ENCODE results near the gene ZBTB20.
A peak's percentile ranks its signal among the peaks of the same experiment; 100 is the strongest.

Gene ZBTB20

GRCh38 chr3:114626751-114627150 lies 520.3 kb downstream of the ZBTB20 start:
- Histone ChIP-seq H3K23ac (ENCODE audit: low read length) (no peak overlapping the region), H3K9ac (ENCODE audit: low read length) (no peak overlapping the region), H3K27me3 (ENCODE audit: insufficient read depth, low read length, poor library complexity) (no peaks in the 10 kb centered on the region), H3K4ac (ENCODE audit: low read depth, low read length) (no peak overlapping the region), H3K4me2 (ENCODE audit: low read length) (no peak overlapping the region), H3K79me2 (ENCODE audit: control insufficient read depth, insufficient read depth, low read length) (no peaks in the 10 kb centered on the region), H2BK5ac (ENCODE audit: low read length) (no peak overlapping the region), H3K4me3 (ENCODE audit: low read length) (no peak overlapping the region), H2BK120ac (ENCODE audit: low read depth, low read length) (no peak overlapping the region), H4K5ac (ENCODE audit: low read length) (no peak overlapping the region), H4K8ac (ENCODE audit: low read depth, low read length) (no peak overlapping the region), H3K36me3 (ENCODE audit: control insufficient read depth, insufficient read depth, low read length) (no peaks in the 10 kb centered on the region), H3K4me1 (ENCODE audit: control insufficient read depth, low read depth, low read length) (no peaks in the 10 kb centered on the region), H3K56ac (ENCODE audit: low read length) (no peak overlapping the region), H2BK15ac (replicated peaks; ENCODE audit: low read depth) (no peak overlapping the region), H3K27ac (ENCODE audit: low read depth, low read length) (no peak overlapping the region), H3K18ac (ENCODE audit: low read length) (no peak overlapping the region), H3K79me1 (ENCODE audit: low read length) (no peaks in the 10 kb centered on the region), H2AK5ac (ENCODE audit: low read length) (no peak overlapping the region)
- DNase-seq = no peak
- no CpG with 5 or more reads among the region's 4 CpGs for WGBS (ENCODE audit: extremely low coverage, insufficient coverage, low lambda C conversion rate)

GRCh38 chr3:114624571-114625181 lies 522.4 kb downstream of the ZBTB20 start:
- Histone ChIP-seq H3K79me2 (ENCODE audit: control insufficient read depth, insufficient read depth, low read length) (no peaks in the 10 kb centered on the region), H3K4me3 (ENCODE audit: low read length) (no peak overlapping the region), H2BK120ac (ENCODE audit: low read depth, low read length) (no peak overlapping the region), H2BK5ac (ENCODE audit: low read length) (no peak overlapping the region), H2AK5ac (ENCODE audit: low read length) (no peak overlapping the region), H3K9ac (ENCODE audit: low read length) (no peak overlapping the region), H2BK15ac (replicated peaks; ENCODE audit: low read depth) (no peak overlapping the region), H3K4me1 (ENCODE audit: control insufficient read depth, low read depth, low read length) (no peaks in the 10 kb centered on the region), H3K36me3 (ENCODE audit: control insufficient read depth, insufficient read depth, low read length) (no peaks in the 10 kb centered on the region), H4K8ac (ENCODE audit: low read depth, low read length) (no peak overlapping the region), H3K27ac (ENCODE audit: low read depth, low read length) (no peak overlapping the region), H3K79me1 (ENCODE audit: low read length) (no peaks in the 10 kb centered on the region), H3K23ac (ENCODE audit: low read length) (no peak overlapping the region), H3K18ac (ENCODE audit: low read length) (no peak overlapping the region), H3K4me2 (ENCODE audit: low read length) (no peak overlapping the region), H3K27me3 (ENCODE audit: insufficient read depth, low read length, poor library complexity) (no peaks in the 10 kb centered on the region), H3K4ac (ENCODE audit: low read depth, low read length) (no peak overlapping the region), H4K5ac (ENCODE audit: low read length) (no peak overlapping the region), H3K56ac (ENCODE audit: low read length) (no peak overlapping the region)
- WGBS (ENCODE audit: extremely low coverage, insufficient coverage, low lambda C conversion rate) = no CpG with 5 or more reads among the region's 10 CpGs
- peak; percentile 47 for DNase-seq

GRCh38 chr3:114624047-114624445 lies 523.0 kb downstream of the ZBTB20 start:
- no peak for DNase-seq
- Histone ChIP-seq H3K23ac (ENCODE audit: low read length) (no peak overlapping the region), H3K4me1 (ENCODE audit: control insufficient read depth, low read depth, low read length) (no peaks in the 10 kb centered on the region), H4K5ac (ENCODE audit: low read length) (no peak overlapping the region), H2BK15ac (replicated peaks; ENCODE audit: low read depth) (no peak overlapping the region), H3K9ac (ENCODE audit: low read length) (no peak overlapping the region), H3K36me3 (ENCODE audit: control insufficient read depth, insufficient read depth, low read length) (no peaks in the 10 kb centered on the region), H3K79me1 (ENCODE audit: low read length) (no peaks in the 10 kb centered on the region), H3K79me2 (ENCODE audit: control insufficient read depth, insufficient read depth, low read length) (no peaks in the 10 kb centered on the region), H4K8ac (ENCODE audit: low read depth, low read length) (no peak overlapping the region), H3K4me3 (ENCODE audit: low read length) (no peak overlapping the region), H3K27me3 (ENCODE audit: insufficient read depth, low read length, poor library complexity) (no peaks in the 10 kb centered on the region), H3K56ac (ENCODE audit: low read length) (no peak overlapping the region), H3K4me2 (ENCODE audit: low read length) (no peak overlapping the region), H2BK5ac (ENCODE audit: low read length) (no peak overlapping the region), H2AK5ac (ENCODE audit: low read length) (no peak overlapping the region), H3K27ac (ENCODE audit: low read depth, low read length) (no peak overlapping the region), H3K18ac (ENCODE audit: low read length) (no peak overlapping the region), H3K4ac (ENCODE audit: low read depth, low read length) (no peak overlapping the region), H2BK120ac (ENCODE audit: low read depth, low read length) (no peak overlapping the region)
- no CpG with 5 or more reads among the region's 6 CpGs for WGBS (ENCODE audit: extremely low coverage, insufficient coverage, low lambda C conversion rate)

- Histone ChIP-seq H3K27me3 (ENCODE audit: insufficient read depth, low read length, poor library complexity) (no peaks in the 10 kb centered on the region), H3K79me1 (ENCODE audit: low read length) (no peaks in the 10 kb centered on the region), H2BK15ac (replicated peaks; ENCODE audit: low read depth) (no peak overlapping the region), H2BK120ac (ENCODE audit: low read depth, low read length) (no peak overlapping the region), H3K36me3 (ENCODE audit: control insufficient read depth, insufficient read depth, low read length) (no peaks in the 10 kb centered on the region), H2BK5ac (ENCODE audit: low read length) (no peak overlapping the region), H4K8ac (ENCODE audit: low read depth, low read length) (no peak overlapping the region), H3K4ac (ENCODE audit: low read depth, low read length) (no peak overlapping the region), H2AK5ac (ENCODE audit: low read length) (no peak overlapping the region), H3K23ac (ENCODE audit: low read length) (no peak overlapping the region), H4K5ac (ENCODE audit: low read length) (no peak overlapping the region), H3K4me3 (ENCODE audit: low read length) (no peak overlapping the region), H3K9ac (ENCODE audit: low read length) (no peak overlapping the region), H3K18ac (ENCODE audit: low read length) (no peak overlapping the region), H3K4me2 (ENCODE audit: low read length) (no peak overlapping the region), H3K79me2 (ENCODE audit: control insufficient read depth, insufficient read depth, low read length) (no peaks in the 10 kb centered on the region), H3K4me1 (ENCODE audit: control insufficient read depth, low read depth, low read length) (no peaks in the 10 kb centered on the region), H3K56ac (ENCODE audit: low read length) (no peak overlapping the region), H3K27ac (ENCODE audit: low read depth, low read length) (no peak overlapping the region)
- no CpG with 5 or more reads among the region's 5 CpGs for whole genome bisulfite sequencing (ENCODE audit: extremely low coverage, insufficient coverage, low lambda C conversion rate)
- DNase-seq = no peak
Measured at GRCh38 chr3:114623420-114624046, 523.6 kb downstream of the ZBTB20 start.

DNA sequence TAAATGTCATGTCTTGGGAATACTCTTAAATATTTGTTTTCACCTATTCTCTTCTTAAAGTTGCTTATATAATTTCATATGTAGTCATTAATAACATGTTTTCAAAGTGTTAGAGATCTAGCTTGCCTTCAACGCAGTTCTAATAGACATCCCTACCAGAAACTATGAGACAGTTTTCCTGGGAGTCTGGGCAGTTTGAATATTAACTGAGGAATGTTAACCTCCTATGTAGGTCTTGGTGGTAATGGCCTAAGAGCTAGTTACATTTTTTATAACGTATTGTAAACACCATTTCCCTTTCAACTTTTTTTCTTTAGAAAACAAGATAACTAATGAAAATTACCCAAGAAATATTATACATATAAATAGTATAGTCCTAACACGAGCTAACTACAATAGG lies 525.1 kb downstream of the ZBTB20 start:
- WGBS (ENCODE audit: extremely low coverage, insufficient coverage, low lambda C conversion rate) = 100% methylated on average over 1 of the region's 3 CpGs

GRCh38 chr3:114619771-114620170 lies 527.3 kb downstream of the ZBTB20 start:
- H3K18ac ChIP-seq (ENCODE audit: low read length) = no peak overlapping the region
- no peak overlapping the region for H2BK5ac ChIP-seq (ENCODE audit: low read length)
- H3K79me1 ChIP-seq (ENCODE audit: low read length) = no peaks in the 10 kb centered on the region
- no peak overlapping the region for H4K8ac ChIP-seq (ENCODE audit: low read depth, low read length)
- no peak overlapping the region for H3K4me2 ChIP-seq (ENCODE audit: low read length)
- H2AK5ac ChIP-seq (ENCODE audit: low read length) = no peak overlapping the region
- no peaks in the 10 kb centered on the region for H3K79me2 ChIP-seq (ENCODE audit: control insufficient read depth, insufficient read depth, low read length)
- H3K27ac ChIP-seq (ENCODE audit: low read depth, low read length) = no peak overlapping the region
- H2BK120ac ChIP-seq (ENCODE audit: low read depth, low read length) = no peak overlapping the region
- H3K9ac ChIP-seq (ENCODE audit: low read length) = no peak overlapping the region
- no peak overlapping the region for H4K5ac ChIP-seq (ENCODE audit: low read length)
- no peak overlapping the region for H3K56ac ChIP-seq (ENCODE audit: low read length)
- H2BK15ac ChIP-seq (replicated peaks; ENCODE audit: low read depth) = no peak overlapping the region
- no peaks in the 10 kb centered on the region for H3K4me1 ChIP-seq (ENCODE audit: control insufficient read depth, low read depth, low read length)
- H3K36me3 ChIP-seq (ENCODE audit: control insufficient read depth, insufficient read depth, low read length) = no peaks in the 10 kb centered on the region
- DNase-seq = no peak
- H3K4me3 ChIP-seq (ENCODE audit: low read length) = no peak overlapping the region
- no CpG with 5 or more reads among the region's 3 CpGs for WGBS (ENCODE audit: extremely low coverage, insufficient coverage, low lambda C conversion rate)
- H3K27me3 ChIP-seq (ENCODE audit: insufficient read depth, low read length, poor library complexity) = no peaks in the 10 kb centered on the region
- H3K23ac ChIP-seq (ENCODE audit: low read length) = no peak overlapping the region
- no peak overlapping the region for H3K4ac ChIP-seq (ENCODE audit: low read depth, low read length)

More for the DNA sequence above, 525.1 kb downstream of the ZBTB20 start:
- no peaks in the 10 kb centered on the region for H3K36me3 ChIP-seq (ENCODE audit: control insufficient read depth, insufficient read depth, low read length)
- no peak overlapping the region for H3K4me3 ChIP-seq (ENCODE audit: low read length)
- H2BK5ac ChIP-seq (ENCODE audit: low read length) = no peak overlapping the region
- H2AK5ac ChIP-seq (ENCODE audit: low read length) = no peak overlapping the region
- no peak overlapping the region for H4K5ac ChIP-seq (ENCODE audit: low read length)
- H3K4ac ChIP-seq (ENCODE audit: low read depth, low read length) = no peak overlapping the region
- H2BK15ac ChIP-seq (replicated peaks; ENCODE audit: low read depth) = no peak overlapping the region
- H2BK120ac ChIP-seq (ENCODE audit: low read depth, low read length) = no peak overlapping the region
- no peaks in the 10 kb centered on the region for H3K4me1 ChIP-seq (ENCODE audit: control insufficient read depth, low read depth, low read length)
- H3K23ac ChIP-seq (ENCODE audit: low read length) = no peak overlapping the region
- no peak overlapping the region for H3K4me2 ChIP-seq (ENCODE audit: low read length)
- H4K8ac ChIP-seq (ENCODE audit: low read depth, low read length) = no peak overlapping the region
- H3K79me2 ChIP-seq (ENCODE audit: control insufficient read depth, insufficient read depth, low read length) = no peaks in the 10 kb centered on the region
- H3K27ac ChIP-seq (ENCODE audit: low read depth, low read length) = no peak overlapping the region
- no peak overlapping the region for H3K18ac ChIP-seq (ENCODE audit: low read length)
- H3K27me3 ChIP-seq (ENCODE audit: insufficient read depth, low read length, poor library complexity) = no peaks in the 10 kb centered on the region
- no peak overlapping the region for H3K56ac ChIP-seq (ENCODE audit: low read length)
- no peaks in the 10 kb centered on the region for H3K79me1 ChIP-seq (ENCODE audit: low read length)
- no peak overlapping the region for H3K9ac ChIP-seq (ENCODE audit: low read length)
- DNase-seq = no peak
